GM23338 (cell line): Measurements from ENCODE around the gene CGA. TPM values are rescaled to one million over a fixed set of nuclear protein-coding genes. Genes with fewer than 3 reads are reported as not detected.

Experiments
- ATAC-seq: fragments of 200-7000 bp; cut with Tn5 transposase; 3 replicates; pipeline ENCODE4 v1.9.1; 2020
- DNase-seq: peaks from one replicate; pipeline ENCODE4 v3.0.0-alpha.2; 2015; ENCODE audit warnings: low spot score
- H2AFZ ChIP-seq: fragments of 200-600 bp; sonication (generic); 2 replicates; pipeline ENCODE4 v1.8.0; 2016; ENCODE audit warnings: antibody characterized with exemption, mild to moderate bottlenecking, moderate library complexity
- H3F3A ChIP-seq: fragments of 200-600 bp; sonication (generic); replicated peaks from 2 replicates; pipeline ENCODE4 v1.8.0; 2017; ENCODE audit warnings: antibody characterized with exemption, mixed run types, low read depth
- H3K27ac ChIP-seq: fragments of 200-600 bp; sonication (generic); 2 replicates; pipeline ENCODE4 v1.6.1; 2016; ENCODE audit warnings: low read depth
- H3K27me3 ChIP-seq: fragments of 200-600 bp; sonication (generic); 2 replicates; pipeline ENCODE4 v1.8.0; 2016; ENCODE audit warnings: mild to moderate bottlenecking, mixed run types, moderate library complexity; ENCODE audit not compliant: insufficient read depth
- H3K36me3 ChIP-seq: fragments of 200-600 bp; sonication (generic); 2 replicates; pipeline ENCODE4 v1.8.0; 2016; ENCODE audit warnings: mild to moderate bottlenecking; ENCODE audit not compliant: insufficient read depth
- H3K4me1 ChIP-seq: fragments of 200-600 bp; sonication (generic); 2 replicates; pipeline ENCODE4 v1.8.0; 2016; ENCODE audit warnings: mild to moderate bottlenecking, moderate library complexity; ENCODE audit not compliant: insufficient read depth
- H3K4me2 ChIP-seq: fragments of 200-600 bp; sonication (generic); 2 replicates; pipeline ENCODE4 v1.7.1; 2017; ENCODE audit warnings: mixed run types
- H3K4me3 ChIP-seq: fragments of 200-600 bp; sonication (generic); 2 replicates; pipeline ENCODE4 v1.6.1; 2016; ENCODE audit warnings: mixed run types
- H3K79me2 ChIP-seq: fragments of 200-600 bp; sonication (generic); replicated peaks from 2 replicates; pipeline ENCODE4 v1.8.0; 2017; ENCODE audit warnings: mild to moderate bottlenecking; ENCODE audit not compliant: insufficient read depth
- H3K9me2 ChIP-seq: fragments of 200-600 bp; sonication (generic); 2 replicates; pipeline ENCODE4 v1.8.0; 2017; ENCODE audit not compliant: insufficient read depth
- H4K20me1 ChIP-seq: fragments of 200-600 bp; sonication (generic); replicated peaks from 2 replicates; pipeline ENCODE4 v1.8.0; 2017; ENCODE audit warnings: mild to moderate bottlenecking; ENCODE audit not compliant: insufficient read depth
- H3K27ac Mint-ChIP-seq: 2 replicates; pipeline ENCODE4 v1.8.0; 2020; ENCODE audit warnings: inconsistent platforms, mild to moderate bottlenecking, moderate library complexity, mixed read lengths
- H3K27me3 Mint-ChIP-seq: 3 replicates; pipeline ENCODE4 v1.8.0; 2022; ENCODE audit warnings: low read depth, mild to moderate bottlenecking, moderate library complexity, mixed read lengths, inconsistent platforms; ENCODE audit not compliant: insufficient read depth, poor library complexity
- H3K36me3 Mint-ChIP-seq: 3 replicates; pipeline ENCODE4 v1.8.0; 2021; ENCODE audit warnings: low read depth, mild to moderate bottlenecking, inconsistent platforms, moderate library complexity, mixed read lengths
- H3K4me1 Mint-ChIP-seq: 3 replicates; pipeline ENCODE4 v1.8.0; 2020; ENCODE audit warnings: mild to moderate bottlenecking, inconsistent platforms, mixed read lengths
- H3K4me3 Mint-ChIP-seq: 3 replicates; pipeline ENCODE4 v1.8.0; 2021; ENCODE audit warnings: moderate library complexity, mild to moderate bottlenecking, inconsistent platforms, mixed read lengths
- H3K9me3 Mint-ChIP-seq: 3 replicates; pipeline ENCODE4 v1.8.0; 2020; ENCODE audit warnings: moderate library complexity, mild to moderate bottlenecking, inconsistent platforms, mixed read lengths
- ETS1 ChIP-seq: IDR thresholded peaks from 2 replicates; pipeline ENCODE4 v1.6.1; 2016; ENCODE audit warnings: antibody characterized with exemption
- EZH2phosphoT487 ChIP-seq: fragments of 200-600 bp; sonication (generic); IDR thresholded peaks from one replicate; pipeline ENCODE4 v1.8.1; 2018; ENCODE audit warnings: antibody characterized with exemption; ENCODE audit not compliant: unreplicated experiment
- JUNB ChIP-seq: IDR thresholded peaks from one replicate; pipeline ENCODE4 v1.6.1; 2016; ENCODE audit warnings: antibody characterized with exemption; ENCODE audit not compliant: unreplicated experiment
- NANOG ChIP-seq: IDR thresholded peaks from 2 replicates; pipeline ENCODE4 v1.6.1; 2016; ENCODE audit warnings: antibody characterized with exemption, borderline replicate concordance
- POLR2AphosphoS5 ChIP-seq: IDR thresholded peaks from 2 replicates; pipeline ENCODE4 v1.6.1; 2016; ENCODE audit warnings: antibody characterized with exemption, low read depth
- STAT1 ChIP-seq: IDR thresholded peaks from one replicate; pipeline ENCODE4 v1.6.1; 2016; ENCODE audit warnings: antibody characterized with exemption; ENCODE audit not compliant: unreplicated experiment
- ZNF114 ChIP-seq: fragments of 250-450 bp; sonication (Bioruptor Pico); IDR thresholded peaks from 2 replicates; pipeline ENCODE4 v1.5.0; 2020; ENCODE audit warnings: mild to moderate bottlenecking, moderate library complexity
- ZNF331 ChIP-seq: fragments of 250-450 bp; sonication (Bioruptor Pico); IDR thresholded peaks from 2 replicates; pipeline ENCODE4 v1.5.0; 2020; ENCODE audit warnings: low read depth, mild to moderate bottlenecking, moderate library complexity
- polyA plus RNA-seq: library from polyadenylated mRNA; unstranded; fragments of >200 nt; fragmentation: Nextera tagmentation; extraction: Ambion mirVana; gene quantifications from 2 replicates; pipeline ENCODE4 v1.2.1, GENCODE V29; 2016
- total RNA-seq: library from RNA; depleted of rRNA; stranded (reverse); fragments of >200 nt; shearing (Covaris generic); gene quantifications from 2 replicates; pipeline ENCODE4 v1.2.3, GENCODE V29; 2014
- TF ChIP-seq, protein P1 (sequence below): IDR thresholded peaks from one replicate; pipeline ENCODE4 v1.6.1; 2018; ENCODE audit warnings: antibody characterized with exemption; ENCODE audit not compliant: unreplicated experiment
- TF ChIP-seq, protein P2 (sequence below), 2 experiments: fragments of 200-600 bp in 1 of 2; sonication (generic) in 1 of 2; conservative IDR thresholded peaks; 2 replicates each; pipeline versions ENCODE4 v1.5.1 to v1.6.1; 2016 to 2017; ENCODE audit warnings: antibody characterized with exemption in 2 of 2, low read depth in 2 of 2, mild to moderate bottlenecking in 2 of 2, moderate library complexity in 1 of 2

Gene CGA
- total and polyA plus RNA-seq, 2 experiments from 2014 or later, result not detected

DNA sequence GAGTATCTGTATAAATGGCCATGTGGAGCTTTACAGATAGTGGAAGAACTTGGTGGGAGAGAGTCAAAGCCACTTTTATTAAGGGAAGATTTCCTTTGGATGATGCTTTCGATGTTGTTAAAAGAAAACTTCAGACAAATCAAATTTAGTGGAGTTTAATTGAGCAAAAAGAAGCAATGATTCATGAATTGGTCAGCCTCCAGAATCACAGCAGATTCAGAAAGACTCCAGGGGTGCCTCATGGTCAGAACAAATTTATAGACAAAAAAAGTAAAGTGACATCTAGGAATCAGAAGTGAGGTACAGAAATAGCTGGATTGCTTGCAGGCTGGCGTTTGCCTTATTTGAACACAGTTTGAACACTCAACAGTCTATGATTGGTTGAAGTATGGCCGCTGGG, 5.3 kb upstream of the CGA start (continued):
- TF ChIP-seq, protein P1, sequence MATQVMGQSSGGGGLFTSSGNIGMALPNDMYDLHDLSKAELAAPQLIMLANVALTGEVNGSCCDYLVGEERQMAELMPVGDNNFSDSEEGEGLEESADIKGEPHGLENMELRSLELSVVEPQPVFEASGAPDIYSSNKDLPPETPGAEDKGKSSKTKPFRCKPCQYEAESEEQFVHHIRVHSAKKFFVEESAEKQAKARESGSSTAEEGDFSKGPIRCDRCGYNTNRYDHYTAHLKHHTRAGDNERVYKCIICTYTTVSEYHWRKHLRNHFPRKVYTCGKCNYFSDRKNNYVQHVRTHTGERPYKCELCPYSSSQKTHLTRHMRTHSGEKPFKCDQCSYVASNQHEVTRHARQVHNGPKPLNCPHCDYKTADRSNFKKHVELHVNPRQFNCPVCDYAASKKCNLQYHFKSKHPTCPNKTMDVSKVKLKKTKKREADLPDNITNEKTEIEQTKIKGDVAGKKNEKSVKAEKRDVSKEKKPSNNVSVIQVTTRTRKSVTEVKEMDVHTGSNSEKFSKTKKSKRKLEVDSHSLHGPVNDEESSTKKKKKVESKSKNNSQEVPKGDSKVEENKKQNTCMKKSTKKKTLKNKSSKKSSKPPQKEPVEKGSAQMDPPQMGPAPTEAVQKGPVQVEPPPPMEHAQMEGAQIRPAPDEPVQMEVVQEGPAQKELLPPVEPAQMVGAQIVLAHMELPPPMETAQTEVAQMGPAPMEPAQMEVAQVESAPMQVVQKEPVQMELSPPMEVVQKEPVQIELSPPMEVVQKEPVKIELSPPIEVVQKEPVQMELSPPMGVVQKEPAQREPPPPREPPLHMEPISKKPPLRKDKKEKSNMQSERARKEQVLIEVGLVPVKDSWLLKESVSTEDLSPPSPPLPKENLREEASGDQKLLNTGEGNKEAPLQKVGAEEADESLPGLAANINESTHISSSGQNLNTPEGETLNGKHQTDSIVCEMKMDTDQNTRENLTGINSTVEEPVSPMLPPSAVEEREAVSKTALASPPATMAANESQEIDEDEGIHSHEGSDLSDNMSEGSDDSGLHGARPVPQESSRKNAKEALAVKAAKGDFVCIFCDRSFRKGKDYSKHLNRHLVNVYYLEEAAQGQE, result no peak
- TF ChIP-seq EZH2phosphoT487 (no peak), JUNB (no peak), STAT1 (no peak), ZNF114 (no peak), ETS1 (no peak), ZNF331 (CRISPR knock-in tag) (no peak), NANOG (no peak)
- TF ChIP-seq, protein P2, sequence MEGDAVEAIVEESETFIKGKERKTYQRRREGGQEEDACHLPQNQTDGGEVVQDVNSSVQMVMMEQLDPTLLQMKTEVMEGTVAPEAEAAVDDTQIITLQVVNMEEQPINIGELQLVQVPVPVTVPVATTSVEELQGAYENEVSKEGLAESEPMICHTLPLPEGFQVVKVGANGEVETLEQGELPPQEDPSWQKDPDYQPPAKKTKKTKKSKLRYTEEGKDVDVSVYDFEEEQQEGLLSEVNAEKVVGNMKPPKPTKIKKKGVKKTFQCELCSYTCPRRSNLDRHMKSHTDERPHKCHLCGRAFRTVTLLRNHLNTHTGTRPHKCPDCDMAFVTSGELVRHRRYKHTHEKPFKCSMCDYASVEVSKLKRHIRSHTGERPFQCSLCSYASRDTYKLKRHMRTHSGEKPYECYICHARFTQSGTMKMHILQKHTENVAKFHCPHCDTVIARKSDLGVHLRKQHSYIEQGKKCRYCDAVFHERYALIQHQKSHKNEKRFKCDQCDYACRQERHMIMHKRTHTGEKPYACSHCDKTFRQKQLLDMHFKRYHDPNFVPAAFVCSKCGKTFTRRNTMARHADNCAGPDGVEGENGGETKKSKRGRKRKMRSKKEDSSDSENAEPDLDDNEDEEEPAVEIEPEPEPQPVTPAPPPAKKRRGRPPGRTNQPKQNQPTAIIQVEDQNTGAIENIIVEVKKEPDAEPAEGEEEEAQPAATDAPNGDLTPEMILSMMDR (conservative IDR thresholded peaks at IDR 0.05; ENCODE audit: low read depth in 2 of 2), result no peak

GRCh38 chr6:87099472-87099871, 4.6 kb upstream of the CGA start:
- DNase-seq (no peak), ATAC-seq (no peak)
- H4K20me1 ChIP-seq, result no peaks in the 10 kb centered on the region
- peaks cover 5% of the 10 kb centered on the region; the same call in 1 of the 2 replicates for H3K4me1 ChIP-seq
- no peaks in the 10 kb centered on the region for H3K27me3 ChIP-seq
- Mint-ChIP-seq H3K4me3 (no peak overlapping the region), H3K27me3 (no peaks in the 10 kb centered on the region), H3K4me1 (peaks cover 9% of the 10 kb centered on the region; the same call in 2 of the 3 replicates), H3K27ac (no peak overlapping the region), H3K9me3 (no peaks in the 10 kb centered on the region), H3K36me3 (no peaks in the 10 kb centered on the region)
- no peak overlapping the region for H3K4me2 ChIP-seq
- H3K36me3 ChIP-seq, result no peaks in the 10 kb centered on the region
- H2AFZ ChIP-seq, result no peak overlapping the region
- no peaks in the 10 kb centered on the region for H3K79me2 ChIP-seq
- no peak overlapping the region for H3K27ac ChIP-seq
- H3K9me2 ChIP-seq, result no peaks in the 10 kb centered on the region
- no peaks in the 10 kb centered on the region for H3F3A ChIP-seq
- H3K4me3 ChIP-seq, result no peak overlapping the region
- TF ChIP-seq POLR2AphosphoS5 (no peak), STAT1 (no peak), NANOG (no peak), ZNF114 (no peak)
- TF ChIP-seq, protein P2 (conservative IDR thresholded peaks at IDR 0.05; ENCODE audit: low read depth in 2 of 2), result no peak
- TF ChIP-seq, protein P1, result no peak
